BLaER1 (cell line): ENCODE results near the gene SCNN1A.

ENCODE experiments used
- H3K27ac ChIP-seq: shearing (Covaris generic); formaldehyde crosslinking; 2 replicates; pipeline ENCODE4 v1.8.1; 2022
- H3K27me3 ChIP-seq: shearing (Covaris generic); formaldehyde crosslinking; 2 replicates; pipeline ENCODE4 v1.8.1; 2022
- H3K36me3 ChIP-seq: shearing (Covaris generic); formaldehyde crosslinking; 2 replicates; pipeline ENCODE4 v1.8.1; 2022
- H3K4me1 ChIP-seq: shearing (Covaris generic); formaldehyde crosslinking; 2 replicates; pipeline ENCODE4 v1.8.1; 2022
- H3K4me2 ChIP-seq: shearing (Covaris generic); formaldehyde crosslinking; 2 replicates; pipeline ENCODE4 v1.8.1; 2022
- H3K4me3 ChIP-seq: shearing (Covaris generic); formaldehyde crosslinking; 2 replicates; pipeline ENCODE4 v1.8.1; 2022
- H3K9ac ChIP-seq: shearing (Covaris generic); formaldehyde crosslinking; 2 replicates; pipeline ENCODE4 v1.8.1; 2022
- H3K9me3 ChIP-seq: shearing (Covaris generic); formaldehyde crosslinking; 2 replicates; pipeline ENCODE4 v1.8.1; 2022
- H4K20me1 ChIP-seq: shearing (Covaris generic); formaldehyde crosslinking; 2 replicates; pipeline ENCODE4 v1.8.1; 2022
- Cebpa-rat ChIP-seq: shearing (Covaris generic); IDR thresholded peaks from 2 replicates; pipeline ENCODE4 v1.8.1; 2022

SCNN1A gene

GRCh38 chr12:6360578-6361490 lies 14.5 kb downstream of the SCNN1A start:
- Histone ChIP-seq H3K4me1 (peaks cover 50% of the 10 kb centered on the region), H3K9me3 (no peaks in the 10 kb centered on the region), H3K27ac (no peak overlapping the region), H3K4me2 (peak overlapping the region; percentile 5; the same call in 1 of the 2 replicates), H3K9ac (no peak overlapping the region), H3K27me3 (peaks cover 8% of the 10 kb centered on the region; the same call in 1 of the 2 replicates), H3K36me3 (no peaks in the 10 kb centered on the region), H4K20me1 (no peaks in the 10 kb centered on the region), H3K4me3 (no peak overlapping the region)
- TF ChIP-seq Cebpa-rat, result no peak

GRCh38 chr12:6360080-6360571 lies 15.2 kb downstream of the SCNN1A start:
- Histone ChIP-seq H4K20me1 (no peaks in the 10 kb centered on the region), H3K4me2 (no peak overlapping the region), H3K36me3 (no peaks in the 10 kb centered on the region), H3K9ac (no peak overlapping the region), H3K9me3 (no peaks in the 10 kb centered on the region), H3K4me3 (no peak overlapping the region), H3K27me3 (peaks cover 8% of the 10 kb centered on the region; the same call in 1 of the 2 replicates), H3K4me1 (peaks cover 57% of the 10 kb centered on the region), H3K27ac (no peak overlapping the region)
- no peak for TF ChIP-seq Cebpa-rat

GRCh38 chr12:6358881-6359280 lies 16.5 kb downstream of the SCNN1A start:
- H3K4me3 ChIP-seq, result no peak overlapping the region
- H3K4me1 ChIP-seq, result peaks cover 68% of the 10 kb centered on the region
- H3K27ac ChIP-seq, result no peak overlapping the region
- H3K4me2 ChIP-seq, result no peak overlapping the region
- H3K36me3 ChIP-seq, result no peaks in the 10 kb centered on the region
- no peaks in the 10 kb centered on the region for H4K20me1 ChIP-seq
- H3K9me3 ChIP-seq, result no peaks in the 10 kb centered on the region
- H3K27me3 ChIP-seq, result peaks cover 6% of the 10 kb centered on the region; the same call in 1 of the 2 replicates
- H3K9ac ChIP-seq, result no peak overlapping the region
- no peak for TF ChIP-seq Cebpa-rat

DNA sequence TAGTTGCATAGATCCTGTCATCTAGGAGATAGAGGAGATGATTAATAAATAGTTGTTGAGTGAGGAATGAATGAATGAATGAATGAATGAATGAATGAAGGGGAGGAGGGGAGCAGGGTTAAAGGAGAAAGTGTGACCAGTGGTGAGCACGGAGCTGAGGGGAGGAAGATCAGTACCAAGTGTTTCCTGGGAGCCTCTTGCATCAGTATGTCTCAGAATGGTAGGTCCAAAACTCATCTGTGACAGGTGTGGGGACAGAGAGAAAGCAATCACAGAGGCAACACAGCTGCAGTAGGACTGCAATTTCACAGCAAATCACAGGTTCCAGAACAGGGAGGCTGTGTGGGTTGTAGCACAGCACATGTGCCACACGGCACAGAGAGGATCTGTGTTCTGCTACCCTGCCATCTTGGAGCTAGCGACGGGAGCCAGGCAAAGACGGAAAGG lies 19.0 kb downstream of the SCNN1A start:
- no peak overlapping the region for H3K9ac ChIP-seq
- peaks cover 75% of the 10 kb centered on the region for H3K4me1 ChIP-seq
- H3K27me3 ChIP-seq, result no peaks in the 10 kb centered on the region
- peak overlapping the region; percentile 4; the same call in 1 of the 2 replicates for H3K4me2 ChIP-seq
- H3K4me3 ChIP-seq, result no peak overlapping the region
- TF ChIP-seq Cebpa-rat, result no peak
- no peaks in the 10 kb centered on the region for H4K20me1 ChIP-seq
- H3K9me3 ChIP-seq, result no peaks in the 10 kb centered on the region
- no peaks in the 10 kb centered on the region for H3K36me3 ChIP-seq
- no peak overlapping the region for H3K27ac ChIP-seq

DNA sequence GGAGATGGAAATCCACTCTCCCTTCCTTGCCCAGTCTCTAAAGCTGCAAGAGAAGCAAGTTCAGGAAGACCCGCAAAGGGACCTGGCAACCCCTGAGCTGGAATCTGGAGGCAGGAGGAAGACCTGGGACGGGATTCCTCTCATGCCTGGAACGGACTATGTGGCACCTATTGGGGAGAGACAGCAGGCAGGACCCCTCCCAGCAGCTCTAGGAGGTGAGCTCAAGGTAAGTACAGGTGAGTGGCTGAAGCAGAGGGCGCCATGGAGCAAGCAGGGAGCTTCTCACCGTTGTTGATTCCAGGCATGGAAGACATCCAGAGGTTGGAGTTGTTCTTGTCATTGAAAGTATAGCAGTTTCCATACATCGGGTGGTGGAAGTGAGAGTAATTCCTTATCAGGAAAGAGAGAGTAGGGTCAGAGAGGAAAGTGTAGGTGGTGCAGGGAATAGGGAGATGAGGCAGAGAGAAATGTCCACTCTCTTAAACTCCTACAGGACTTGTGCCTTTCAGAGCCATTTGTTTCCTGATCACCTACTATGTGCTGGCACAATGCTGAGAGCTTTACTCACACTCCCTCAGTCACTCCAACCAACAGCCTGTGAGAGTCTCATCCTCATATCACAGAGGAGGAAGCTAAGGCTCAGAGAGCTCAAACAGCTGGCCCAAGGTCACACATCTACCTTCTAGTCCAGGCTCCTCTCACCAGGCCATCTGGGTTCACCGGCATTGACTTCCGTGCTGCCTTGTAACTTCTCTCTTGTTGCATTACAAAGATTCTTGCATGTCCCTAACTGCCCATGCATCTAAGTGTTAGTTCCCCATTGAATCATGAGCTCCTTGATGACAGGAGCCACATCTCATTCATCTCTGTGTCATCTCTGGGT lies 19.6 kb downstream of the SCNN1A start:
- no peaks in the 10 kb centered on the region for H3K36me3 ChIP-seq
- no peak for TF ChIP-seq Cebpa-rat
- peaks cover 78% of the 10 kb centered on the region for H3K4me1 ChIP-seq
- no peak overlapping the region for H3K4me3 ChIP-seq
- no peak overlapping the region for H3K27ac ChIP-seq
- peak overlapping the region; percentile 21 for H3K4me2 ChIP-seq
- no peaks in the 10 kb centered on the region for H3K27me3 ChIP-seq
- H4K20me1 ChIP-seq, result no peaks in the 10 kb centered on the region
- no peaks in the 10 kb centered on the region for H3K9me3 ChIP-seq
- H3K9ac ChIP-seq, result no peak overlapping the region

- Histone ChIP-seq H3K4me1 (peaks cover 80% of the 10 kb centered on the region), H3K4me2 (peak overlapping the region; percentile 78), H3K9me3 (no peaks in the 10 kb centered on the region), H3K36me3 (no peaks in the 10 kb centered on the region), H3K9ac (no peak overlapping the region; the same call in 1 of the 2 replicates), H4K20me1 (no peaks in the 10 kb centered on the region), H3K4me3 (no peak overlapping the region), H3K27ac (peak overlapping the region; percentile 47; the same call in 1 of the 2 replicates), H3K27me3 (no peaks in the 10 kb centered on the region)
- TF ChIP-seq Cebpa-rat, result no peak
Measured at GRCh38 chr12:6354495-6355393, 20.6 kb downstream of the SCNN1A start.

DNA sequence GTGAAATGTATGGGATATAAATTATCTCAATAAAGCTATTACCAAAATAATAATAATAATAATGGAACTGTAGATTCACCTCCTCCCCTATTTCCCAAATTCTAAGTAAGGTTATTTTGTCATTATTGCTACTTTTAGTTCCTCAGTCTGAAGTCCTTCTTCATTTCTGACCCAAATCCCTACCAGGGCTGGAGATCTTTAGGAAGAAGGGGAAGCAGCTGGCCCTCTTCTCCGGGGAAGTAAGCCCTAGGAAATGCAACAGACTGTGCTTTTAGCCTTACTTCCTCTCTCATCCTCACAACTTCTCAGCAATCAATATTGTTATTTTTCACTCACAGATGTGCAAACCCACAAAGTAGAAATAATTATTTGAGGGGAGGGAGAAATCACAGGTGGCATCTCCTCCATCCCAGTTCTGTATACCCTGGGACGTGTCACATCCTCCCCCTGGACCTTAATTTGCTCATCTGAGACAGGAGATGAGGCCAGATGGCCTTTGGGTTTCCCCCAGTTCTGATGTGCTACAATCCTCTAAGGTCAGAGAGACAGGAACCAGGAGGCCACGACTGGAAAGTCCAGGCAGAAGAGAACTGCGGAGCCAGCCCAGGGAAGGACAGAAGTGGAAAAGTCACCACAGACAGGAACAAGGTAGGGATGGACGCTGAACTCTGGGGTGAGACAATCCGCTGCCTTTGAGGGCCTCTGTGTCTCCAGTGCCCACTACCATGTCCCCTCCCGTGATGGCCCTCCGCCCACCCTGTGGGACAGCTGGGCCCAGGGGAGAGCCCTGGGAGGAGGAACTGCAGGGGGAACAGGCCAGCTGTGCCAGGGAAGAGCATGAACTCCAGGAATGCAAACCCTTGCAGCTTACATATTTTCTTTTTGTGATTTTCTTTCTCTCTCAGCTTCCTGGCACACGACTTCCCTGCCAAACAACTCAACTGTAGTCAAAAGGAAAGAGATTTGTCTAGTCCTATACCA lies 22.9 kb downstream of the SCNN1A start:
- H3K9ac ChIP-seq, result peak overlapping the region; percentile 74

GRCh38 chr12:6351622-6352021 lies 23.7 kb downstream of the SCNN1A start:
- peak overlapping the region; percentile 78 for H3K4me2 ChIP-seq
- H3K36me3 ChIP-seq, result no peaks in the 10 kb centered on the region
- no peaks in the 10 kb centered on the region for H3K9me3 ChIP-seq
- H3K27me3 ChIP-seq, result no peaks in the 10 kb centered on the region
- H3K9ac ChIP-seq, result peak overlapping the region; percentile 27; the same call in 1 of the 2 replicates
- H3K4me1 ChIP-seq, result peaks cover 99% of the 10 kb centered on the region
- peak overlapping the region; percentile 80 for H3K27ac ChIP-seq
- H3K4me3 ChIP-seq, result no peak overlapping the region
- TF ChIP-seq Cebpa-rat, result peak; percentile 43; the same call in 1 of the 2 replicates
- H4K20me1 ChIP-seq, result no peaks in the 10 kb centered on the region

More for the DNA sequence above, 22.9 kb downstream of the SCNN1A start:
- Histone ChIP-seq H3K4me1 (peaks cover 99% of the 10 kb centered on the region), H3K4me3 (peak overlapping the region; percentile 33), H3K36me3 (no peaks in the 10 kb centered on the region), H3K27ac (peak overlapping the region; percentile 80), H3K9me3 (no peaks in the 10 kb centered on the region), H3K4me2 (peak overlapping the region; percentile 78), H3K27me3 (no peaks in the 10 kb centered on the region), H4K20me1 (no peaks in the 10 kb centered on the region)
- no peak for TF ChIP-seq Cebpa-rat
